HepG2 (cell line): ENCODE measurements around the gene VEZT. TPM values are rescaled to one million over a fixed set of nuclear protein-coding genes. Genes with fewer than 3 reads are reported as not detected.

Source experiments
- ATAC-seq: fragments of 200-7000 bp; cut with Tn5 transposase; 3 replicates; pipeline ENCODE4 v1.9.1; 2020; ENCODE audit warnings: mild to moderate bottlenecking, moderate library complexity
- BruUV-seq: library from RNA; stranded (reverse); fragments of 400-500 nt; replicated peaks from 2 replicates; lab custom pipeline; 2021; lab: Mats Ljungman, UMichigan
- CTCF ChIA-PET: fragments of 300-600 bp; formaldehyde crosslinking; extraction: SDS; loops from one replicate; lab custom pipeline; 2021; ENCODE audit warnings: low total read pairs, inconsistent platforms, low intra/inter-chr PET ratio; lab: Yijun Ruan, JAX
- POLR2A ChIA-PET: fragments of 350-600 bp; sonication (Branson Sonifier 250); formaldehyde crosslinking; loops from one replicate; lab custom pipeline; 2020; ENCODE audit warnings: antibody characterized with exemption, inconsistent platforms; lab: Yijun Ruan, JAX
- DNase-seq: peaks from one replicate; pipeline ENCODE4 v3.0.0-alpha.2; 2015; ENCODE audit warnings: low spot score
- FAIRE-seq: peaks from 3 replicates; lab custom pipeline; 2011; peaks lifted over from hg19 to GRCh38; lab: Jason Lieb, UNC
- H2AFZ ChIP-seq: one replicate; pipeline ENCODE4 v1.6.1; 2011; ENCODE audit warnings: low read length, inconsistent platforms
- H3K27ac ChIP-seq: fragments of 300-600 bp; 3 replicates; pipeline ENCODE4 v1.8.0; 2011; ENCODE audit warnings: mixed run types, mild to moderate bottlenecking, mixed read lengths, low read length, inconsistent platforms; ENCODE audit not compliant: insufficient read depth; ENCODE audit errors: extremely low read length
- H3K27me3 ChIP-seq, 2 experiments: fragments of 200-600 bp in 1 of 2; 2 replicates in 1 of 2; 3 replicates in 1 of 2; pipeline versions ENCODE4 v1.6.0 to v1.8.0; 2011; ENCODE audit warnings: low read length in 2 of 2, mild to moderate bottlenecking in 2 of 2, moderate library complexity in 2 of 2, inconsistent platforms in 1 of 2; ENCODE audit not compliant: insufficient read depth in 2 of 2, control insufficient read depth in 1 of 2
- H3K36me3 ChIP-seq, 2 experiments: fragments of 200-600 bp in 1 of 2; replicated peaks in 1 of 2; 2 replicates in 1 of 2; 3 replicates in 1 of 2; pipeline versions ENCODE4 v1.5.1 to v1.8.0; 2011; ENCODE audit warnings: low read length in 2 of 2, inconsistent platforms in 1 of 2; ENCODE audit not compliant: insufficient read depth in 2 of 2, control insufficient read depth in 1 of 2
- H3K4me1 ChIP-seq: 2 replicates; pipeline ENCODE4 v1.5.1; 2012; ENCODE audit warnings: low read length, inconsistent platforms; ENCODE audit not compliant: insufficient read depth
- H3K4me2 ChIP-seq: 2 replicates; pipeline ENCODE4 v1.6.0; 2011; ENCODE audit warnings: low read depth, low read length, inconsistent platforms
- H3K4me3 ChIP-seq, 3 experiments: fragments of 200-600 bp in 1 of 3; sonication (generic), shearing (Covaris generic) in 1 of 3; replicated peaks in 1 of 3; 2 replicates each; pipeline ENCODE4 v1.5.1; 2011 to 2016; ENCODE audit warnings: low read length in 3 of 3, inconsistent platforms in 2 of 3, low read depth in 2 of 3, mild to moderate bottlenecking in 2 of 3, control low read depth in 1 of 3, mixed read lengths in 1 of 3; ENCODE audit not compliant: insufficient read depth in 1 of 3
- H3K79me2 ChIP-seq: one replicate; pipeline ENCODE4 v1.6.1; 2011; ENCODE audit warnings: low read length, inconsistent platforms; ENCODE audit not compliant: insufficient read depth
- H3K9ac ChIP-seq: 2 replicates; pipeline ENCODE4 v1.6.0; 2011; ENCODE audit warnings: mild to moderate bottlenecking, low read depth, low read length, inconsistent platforms; ENCODE audit not compliant: insufficient read depth
- H3K9me3 ChIP-seq: 2 replicates; pipeline ENCODE4 v1.5.1; 2012; ENCODE audit warnings: mild to moderate bottlenecking, low read length
- H4K20me1 ChIP-seq: 2 replicates; pipeline ENCODE4 v1.6.0; 2011; ENCODE audit warnings: inconsistent platforms, mild to moderate bottlenecking, low read length, moderate library complexity; ENCODE audit not compliant: insufficient read depth
- ADNP ChIP-seq: sonication (generic); formaldehyde crosslinking; IDR thresholded peaks from 2 replicates; pipeline ENCODE4 v1.4.0; 2020; ENCODE audit warnings: missing genetic modification reagents
- NCOA1 ChIP-seq: sonication (generic); formaldehyde crosslinking; IDR thresholded peaks from 2 replicates; pipeline ENCODE4 v1.9.0; 2021; ENCODE audit warnings: missing genetic modification reagents
- XBP1 ChIP-seq: sonication (generic); formaldehyde crosslinking; IDR thresholded peaks from 2 replicates; pipeline ENCODE4 v1.5.0; 2020; ENCODE audit warnings: missing genetic modification reagents
- ZNF138 ChIP-seq: sonication (generic); formaldehyde crosslinking; IDR thresholded peaks from 2 replicates; pipeline ENCODE4 v1.5.0; 2020; ENCODE audit warnings: mild to moderate bottlenecking, low read depth, missing genetic modification reagents
- ZNF468 ChIP-seq: sonication (generic); formaldehyde crosslinking; IDR thresholded peaks from 2 replicates; pipeline ENCODE4 v1.8.0; 2022; ENCODE audit warnings: mild to moderate bottlenecking, moderate library complexity, missing genetic modification reagents
- ZNF75D ChIP-seq: sonication (generic); formaldehyde crosslinking; IDR thresholded peaks from 2 replicates; pipeline ENCODE4 v1.8.1; 2023; ENCODE audit warnings: missing genetic modification reagents, mild to moderate bottlenecking, borderline replicate concordance
- WGBS: methylation state at CpG from one replicate; pipeline ENCODE4 v1.1.6; 2017; ENCODE audit warnings: low lambda C conversion rate; 5-methylcytosine and 5-hydroxymethylcytosine counted together
- in situ Hi-C: cut with HindIII; loops from 2 replicates; pipeline ENCODE4 v1.10.0; 2017; ENCODE audit warnings: low pct_unique_long_range_greater_than_20kb; ENCODE audit not compliant: extremely low pct_ligation_motif_present
- intact Hi-C: fragments of 100-400 bp; cut with micrococcal nuclease; formaldehyde crosslinking; loops from one replicate; pipeline ENCODE4 v1.10.0; 2022; ENCODE audit not compliant: unreplicated experiment
- polyA plus RNA-seq, 8 experiments: library from polyadenylated mRNA; depleted of rRNA in 3 of 8; stranded (reverse) in 7 of 8; unstranded in 1 of 8; fragments of >200 nt; fragmentation: Illumina TruSeq in 4 of 8; extraction: Trizol in 4 of 8; gene quantifications; 2 replicates each; pipeline versions ENCODE4 v1.2.1 to v1.2.3, GENCODE V29; 2011 to 2016; ENCODE audit warnings: low read depth in 4 of 8, missing spikeins in 1 of 8, mixed read lengths in 1 of 8; ENCODE audit not compliant: insufficient read depth in 1 of 8
- total RNA-seq, 5 experiments: library from RNA; depleted of rRNA; stranded (reverse); fragments of >200 nt; fragmentation: Illumina TruSeq; extraction: Trizol; gene quantifications; 2 replicates each; pipeline ENCODE4 v1.2.3, GENCODE V29; 2016; ENCODE audit warnings: low read depth in 1 of 5
- TF ChIP-seq, protein P1 (sequence below): sonication (generic); formaldehyde crosslinking; IDR thresholded peaks from 2 replicates; pipeline ENCODE4 v1.9.0; 2021; ENCODE audit warnings: missing genetic modification reagents, mild to moderate bottlenecking, borderline replicate concordance
- TF ChIP-seq, protein P2 (sequence below): IDR thresholded peaks from 2 replicates; pipeline ENCODE4 v1.6.1; 2016; ENCODE audit warnings: low read depth, missing genetic modification reagents, missing compliant biosample characterization

The VEZT gene
- total and polyA plus RNA-seq, 2 of the 13 experiments (the other 11 are each of a cell fraction or from before 2014, with no cell fraction given) = 35.5 to 51.6 TPM

DNA sequence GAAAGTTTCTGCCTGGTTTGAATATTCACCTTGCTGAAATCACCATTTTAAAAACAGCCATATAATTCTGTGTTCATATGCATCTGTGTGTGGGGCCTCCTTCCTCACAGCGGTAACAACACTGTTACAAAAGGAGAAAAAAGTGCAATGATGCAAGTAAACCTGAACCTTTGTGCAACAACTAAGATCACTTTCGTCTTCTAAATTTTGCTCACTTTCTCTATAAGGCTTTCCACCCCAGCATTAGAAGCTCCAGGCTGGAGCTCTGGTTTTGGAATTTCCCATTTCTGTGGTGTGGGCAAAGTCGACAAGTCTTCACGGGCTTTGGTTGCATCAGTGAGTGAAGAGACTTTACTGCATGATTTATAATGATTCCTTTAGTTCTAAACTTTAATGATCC lies 18.7 kb upstream of the VEZT start:
- intact Hi-C loops = no loop called here
- DNase-seq (no peak), ATAC-seq (no peak), FAIRE-seq (no peak)
- H3K27ac ChIP-seq = no peak overlapping the region
- ChIA-PET POLR2A (no interaction called here), CTCF (no interaction called here)
- no TSS peak for BruUV-seq
- H3K27me3 ChIP-seq = no peaks in the 10 kb centered on the region
- in situ Hi-C loops = no loop called here
- H3K4me3 ChIP-seq = no peak overlapping the region
- no peak overlapping the region for H3K4me2 ChIP-seq
- no peak overlapping the region for H3K9ac ChIP-seq
- H4K20me1 ChIP-seq = no peaks in the 10 kb centered on the region
- no peaks in the 10 kb centered on the region for H3K79me2 ChIP-seq
- no peak for TF ChIP-seq ADNP (CRISPR knock-in tag)
- no peaks in the 10 kb centered on the region for H3K36me3 ChIP-seq
- 92% methylated on average over 4 of the region's 4 CpGs for WGBS
- H3K9me3 ChIP-seq = no peaks in the 10 kb centered on the region
- H2AFZ ChIP-seq = no peak overlapping the region
- 0 out of 2 replicates have a peak, but pooled peaks cover 7% of the 10 kb centered on the region for H3K4me1 ChIP-seq

- Histone ChIP-seq H3K27me3 (no peaks in the 10 kb centered on the region), H3K4me3 (no peak overlapping the region), H3K27ac (no peak overlapping the region), H3K9ac (no peak overlapping the region), H2AFZ (no peak overlapping the region), H3K4me2 (no peak overlapping the region), H3K9me3 (no peaks in the 10 kb centered on the region), H4K20me1 (no peaks in the 10 kb centered on the region), H3K36me3 (peaks cover 0 to 2% of the 10 kb centered on the region in 2 experiments; a peak in 1 of 5 replicates), H3K4me1 (0 out of 2 replicates have a peak, but pooled peaks cover 7% of the 10 kb centered on the region), H3K79me2 (no peaks in the 10 kb centered on the region)
- 93% methylated on average over 5 of the region's 5 CpGs for whole genome bisulfite sequencing
- ChIA-PET POLR2A (no interaction called here), CTCF (no interaction called here)
- no peak for ATAC-seq
- no TSS peak for BruUV-seq
- intact Hi-C loops (no loop called here), in situ Hi-C loops (no loop called here)
- DNase-seq = no peak
- FAIRE-seq = no peak
- TF ChIP-seq ZNF75D (CRISPR knock-in tag) (no peak), NCOA1 (CRISPR knock-in tag) (no peak), ZNF468 (no peak), ZNF138 (CRISPR knock-in tag) (no peak), XBP1 (no peak)
- TF ChIP-seq, protein P1, sequence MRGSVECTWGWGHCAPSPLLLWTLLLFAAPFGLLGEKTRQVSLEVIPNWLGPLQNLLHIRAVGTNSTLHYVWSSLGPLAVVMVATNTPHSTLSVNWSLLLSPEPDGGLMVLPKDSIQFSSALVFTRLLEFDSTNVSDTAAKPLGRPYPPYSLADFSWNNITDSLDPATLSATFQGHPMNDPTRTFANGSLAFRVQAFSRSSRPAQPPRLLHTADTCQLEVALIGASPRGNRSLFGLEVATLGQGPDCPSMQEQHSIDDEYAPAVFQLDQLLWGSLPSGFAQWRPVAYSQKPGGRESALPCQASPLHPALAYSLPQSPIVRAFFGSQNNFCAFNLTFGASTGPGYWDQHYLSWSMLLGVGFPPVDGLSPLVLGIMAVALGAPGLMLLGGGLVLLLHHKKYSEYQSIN (CRISPR knock-in tag) = no peak
- TF ChIP-seq, protein P2, sequence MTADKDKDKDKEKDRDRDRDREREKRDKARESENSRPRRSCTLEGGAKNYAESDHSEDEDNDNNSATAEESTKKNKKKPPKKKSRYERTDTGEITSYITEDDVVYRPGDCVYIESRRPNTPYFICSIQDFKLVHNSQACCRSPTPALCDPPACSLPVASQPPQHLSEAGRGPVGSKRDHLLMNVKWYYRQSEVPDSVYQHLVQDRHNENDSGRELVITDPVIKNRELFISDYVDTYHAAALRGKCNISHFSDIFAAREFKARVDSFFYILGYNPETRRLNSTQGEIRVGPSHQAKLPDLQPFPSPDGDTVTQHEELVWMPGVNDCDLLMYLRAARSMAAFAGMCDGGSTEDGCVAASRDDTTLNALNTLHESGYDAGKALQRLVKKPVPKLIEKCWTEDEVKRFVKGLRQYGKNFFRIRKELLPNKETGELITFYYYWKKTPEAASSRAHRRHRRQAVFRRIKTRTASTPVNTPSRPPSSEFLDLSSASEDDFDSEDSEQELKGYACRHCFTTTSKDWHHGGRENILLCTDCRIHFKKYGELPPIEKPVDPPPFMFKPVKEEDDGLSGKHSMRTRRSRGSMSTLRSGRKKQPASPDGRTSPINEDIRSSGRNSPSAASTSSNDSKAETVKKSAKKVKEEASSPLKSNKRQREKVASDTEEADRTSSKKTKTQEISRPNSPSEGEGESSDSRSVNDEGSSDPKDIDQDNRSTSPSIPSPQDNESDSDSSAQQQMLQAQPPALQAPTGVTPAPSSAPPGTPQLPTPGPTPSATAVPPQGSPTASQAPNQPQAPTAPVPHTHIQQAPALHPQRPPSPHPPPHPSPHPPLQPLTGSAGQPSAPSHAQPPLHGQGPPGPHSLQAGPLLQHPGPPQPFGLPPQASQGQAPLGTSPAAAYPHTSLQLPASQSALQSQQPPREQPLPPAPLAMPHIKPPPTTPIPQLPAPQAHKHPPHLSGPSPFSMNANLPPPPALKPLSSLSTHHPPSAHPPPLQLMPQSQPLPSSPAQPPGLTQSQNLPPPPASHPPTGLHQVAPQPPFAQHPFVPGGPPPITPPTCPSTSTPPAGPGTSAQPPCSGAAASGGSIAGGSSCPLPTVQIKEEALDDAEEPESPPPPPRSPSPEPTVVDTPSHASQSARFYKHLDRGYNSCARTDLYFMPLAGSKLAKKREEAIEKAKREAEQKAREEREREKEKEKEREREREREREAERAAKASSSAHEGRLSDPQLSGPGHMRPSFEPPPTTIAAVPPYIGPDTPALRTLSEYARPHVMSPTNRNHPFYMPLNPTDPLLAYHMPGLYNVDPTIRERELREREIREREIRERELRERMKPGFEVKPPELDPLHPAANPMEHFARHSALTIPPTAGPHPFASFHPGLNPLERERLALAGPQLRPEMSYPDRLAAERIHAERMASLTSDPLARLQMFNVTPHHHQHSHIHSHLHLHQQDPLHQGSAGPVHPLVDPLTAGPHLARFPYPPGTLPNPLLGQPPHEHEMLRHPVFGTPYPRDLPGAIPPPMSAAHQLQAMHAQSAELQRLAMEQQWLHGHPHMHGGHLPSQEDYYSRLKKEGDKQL (CRISPR knock-in tag) = no peak
These were observed 17.3 kb upstream of the VEZT start for GRCh38 chr12:95200128-95200894.
